H1 (cell line): ENCODE data around the gene MIPEP. TPM values are rescaled to one million over a fixed set of nuclear protein-coding genes. Genes with fewer than 3 reads are reported as not detected.

Source experiments
- GTF2F1 ChIP-seq: IDR thresholded peaks from 2 replicates; pipeline ENCODE4 v1.6.1; 2012; ENCODE audit warnings: low read depth, low read length, improper control_type of control experiment, borderline replicate concordance
- KDM1A ChIP-seq: fragments of 200-600, 300-600 bp; sonication (generic); IDR thresholded peaks from 2 replicates; pipeline ENCODE4 v1.7.1; 2016; ENCODE audit warnings: mild to moderate bottlenecking, low read length, borderline replicate concordance
- POU5F1 ChIP-seq: IDR thresholded peaks from 2 replicates; pipeline ENCODE4 v1.6.1; 2011; ENCODE audit warnings: low read depth, mild to moderate bottlenecking, low read length, moderate library complexity
- SP1 ChIP-seq: IDR thresholded peaks from 2 replicates; pipeline ENCODE4 v1.6.1; 2011; ENCODE audit warnings: low read depth, low read length
- polyA plus RNA-seq, 7 experiments: library from polyadenylated mRNA; depleted of rRNA in 3 of 7; stranded (reverse) in 5 of 7; unstranded in 2 of 7; fragments of >200 nt in 5 of 7; fragments of 200-250 nt in 2 of 7; gene quantifications; 1 replicate in 5 of 7; 2 replicates in 1 of 7; 4 replicates in 1 of 7; pipeline versions ENCODE4 v1.2.1 to v1.2.3, GENCODE V29; 2011 to 2013; ENCODE audit warnings: missing spikeins in 2 of 7, mixed read lengths in 2 of 7
- total RNA-seq: library from RNA; stranded (reverse); fragmentation: NEBNext Ultra II Directional; extraction: Animal tissue kit (Norgen Biotek cat#: 25700); gene quantifications from 2 replicates; pipeline ENCODE4 v1.2.1, GENCODE V29; 2021

MIPEP gene
- total and polyA plus RNA-seq, 2 of the 8 experiments (the other 6 are each of a cell fraction or from before 2014, with no cell fraction given): 24.0 to 24.2 TPM

DNA sequence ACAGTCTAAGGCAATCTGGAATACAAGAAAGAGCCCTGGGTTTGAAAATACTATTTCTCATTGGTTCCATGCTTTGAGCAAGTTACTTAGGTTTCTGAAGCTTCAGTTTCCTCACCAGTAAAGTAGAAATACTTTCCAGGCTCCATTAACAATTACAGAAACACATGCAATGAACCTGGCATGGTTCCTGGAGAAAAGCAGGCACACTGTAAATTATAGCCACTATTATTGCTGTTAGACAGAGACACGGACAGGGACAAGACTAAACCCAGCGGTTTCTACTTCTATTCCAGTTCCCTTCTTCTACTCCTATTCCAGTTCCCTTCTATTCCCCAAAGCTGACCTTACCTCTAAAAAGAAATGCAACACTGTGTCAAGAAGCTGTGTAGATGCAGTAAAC, 41.2 kb downstream of the MIPEP start (continued):
- TF ChIP-seq POU5F1 (no peak), SP1 (no peak), GTF2F1 (no peak), KDM1A (no peak)
- TF ChIP-seq, all 59 proteins: peak for 0
